GM19455 (cell line): ENCODE measurements around the gene DDIT4L.
"Not testable (repeated sequence)": the region's sequence is repeated elsewhere in the genome, so short reads cannot be mapped to it uniquely, and the experiment has no call there.

ENCODE experiments used
- ATAC-seq: cut with Tn5 transposase; IDR thresholded peaks from one replicate; pipeline ENCODE4 v1.9.1; 2021; ENCODE audit not compliant: unreplicated experiment

The DDIT4L gene

GRCh38 chr4:100166297-100167039, 23.8 kb downstream of the DDIT4L start:
- no peak for ATAC-seq

DNA sequence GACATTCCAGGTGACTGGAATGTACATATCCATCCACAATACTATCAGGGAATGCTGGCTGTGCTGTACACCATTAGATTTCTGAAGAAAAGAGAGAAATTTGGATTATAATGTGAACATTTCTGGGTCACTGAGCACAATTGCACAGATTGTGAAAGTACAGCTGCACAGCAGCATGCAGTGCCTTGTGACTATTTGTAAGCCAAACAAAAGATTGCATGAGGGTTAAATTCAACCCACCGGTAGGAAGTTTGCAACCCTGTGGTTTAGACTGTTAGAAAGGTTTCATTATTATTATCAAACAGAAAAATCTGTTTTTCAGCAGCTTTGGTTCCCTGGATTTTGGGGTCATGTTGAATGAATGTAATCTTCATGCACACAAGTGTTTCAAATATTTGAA, 24.5 kb downstream of the DDIT4L start:
- no peak for ATAC-seq

DNA sequence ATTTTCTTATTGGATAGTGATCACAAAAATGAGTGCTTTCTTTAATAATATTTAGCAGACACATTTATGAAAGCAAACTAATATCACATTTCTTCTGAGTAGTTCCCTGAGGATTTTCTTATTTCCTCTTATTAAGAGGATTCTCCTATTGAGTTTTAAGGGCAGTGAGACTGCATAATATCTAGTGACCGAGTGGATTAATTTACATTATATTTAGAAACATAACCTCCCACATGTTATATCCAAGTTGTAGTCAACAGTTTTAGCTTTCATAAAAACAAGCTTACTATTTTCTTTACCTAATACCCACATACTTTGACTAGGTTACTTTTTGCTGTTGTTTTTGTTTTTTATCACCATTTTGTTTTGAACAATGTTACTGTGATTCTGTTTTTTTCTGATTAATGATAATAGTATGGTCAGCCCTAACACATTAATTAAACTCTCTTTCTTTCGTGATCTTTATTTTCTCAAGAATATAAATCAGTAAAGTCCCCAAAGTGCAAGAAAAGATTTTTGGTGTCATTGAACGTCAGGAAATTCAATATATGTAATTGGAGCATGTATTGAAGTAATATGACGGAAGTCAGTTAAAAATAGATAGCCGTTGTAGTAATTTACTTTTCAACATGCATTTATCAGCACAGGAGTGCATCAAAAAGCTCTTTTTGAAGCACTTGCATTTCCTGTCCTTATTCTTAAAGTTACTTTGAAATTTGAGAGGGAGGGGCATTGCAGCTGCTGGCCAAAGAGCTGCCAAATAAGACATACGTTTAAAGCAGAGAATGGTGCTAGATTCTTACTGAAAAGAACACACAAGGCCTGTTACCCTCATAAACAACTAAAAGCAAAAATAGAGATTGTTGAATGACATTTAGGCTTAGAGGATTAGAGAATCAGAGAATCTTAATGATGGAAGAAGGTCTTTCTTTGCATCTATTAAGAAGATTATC, 25.2 kb downstream of the DDIT4L start:
- no peak for ATAC-seq

DNA sequence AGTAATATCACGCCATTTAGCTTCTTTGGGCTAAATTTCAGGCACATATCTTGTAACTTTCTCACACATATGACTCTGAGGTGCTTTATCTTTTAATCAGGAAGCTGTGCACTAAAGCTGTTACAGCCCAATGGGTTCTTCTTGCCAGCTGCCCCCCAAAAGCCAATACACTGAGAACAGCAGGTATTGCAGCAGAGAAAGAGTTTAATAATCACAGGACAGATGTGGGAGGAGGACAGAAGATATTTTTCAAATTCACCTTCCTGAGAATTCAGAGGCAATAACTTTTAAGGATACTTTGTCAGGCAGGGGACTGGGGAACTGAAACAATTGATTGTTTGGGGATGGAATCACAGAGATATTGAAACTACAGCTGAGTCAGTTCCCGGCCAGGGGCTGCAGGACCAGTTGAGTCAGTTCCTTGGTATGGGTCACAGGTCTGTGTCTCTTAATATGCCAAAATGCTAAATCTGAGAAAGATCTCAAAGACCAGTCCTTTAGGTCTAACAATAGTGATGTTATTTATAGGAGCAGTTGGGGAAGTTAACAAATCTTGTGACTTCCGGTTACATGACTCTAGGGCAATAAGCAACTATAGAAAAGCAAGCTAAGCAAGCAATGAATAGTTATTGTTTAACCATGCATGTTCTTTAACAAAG, 28.1 kb downstream of the DDIT4L start:
- peak; percentile 60 for ATAC-seq

DNA sequence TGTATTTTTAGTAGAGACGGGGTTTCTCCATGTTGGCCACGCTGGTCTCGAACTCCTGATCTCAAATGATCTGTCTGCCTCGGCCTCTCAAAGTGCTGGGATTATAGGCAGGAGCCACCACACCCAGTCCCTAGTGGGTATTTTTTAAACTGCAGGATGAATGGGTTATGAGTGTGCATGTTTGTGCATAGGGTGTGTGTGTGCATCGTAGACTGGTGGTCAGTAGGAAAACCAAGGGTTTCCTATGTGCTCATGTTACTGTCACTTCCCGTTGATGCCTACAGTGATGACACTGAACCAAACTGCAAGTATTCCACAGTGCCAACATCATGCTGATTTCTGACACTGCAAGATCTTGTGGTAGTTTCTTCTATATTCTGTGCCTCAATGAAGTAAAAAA, 41.1 kb downstream of the DDIT4L start:
- no peak for ATAC-seq

- no peak for ATAC-seq
Measured at GRCh38 chr4:100147684-100148083, 42.6 kb downstream of the DDIT4L start.

- ATAC-seq: no peak
Measured at GRCh38 chr4:100147198-100147597, 43.1 kb downstream of the DDIT4L start.

GRCh38 chr4:100146756-100147155, 43.5 kb downstream of the DDIT4L start:
- ATAC-seq: no peak

DNA sequence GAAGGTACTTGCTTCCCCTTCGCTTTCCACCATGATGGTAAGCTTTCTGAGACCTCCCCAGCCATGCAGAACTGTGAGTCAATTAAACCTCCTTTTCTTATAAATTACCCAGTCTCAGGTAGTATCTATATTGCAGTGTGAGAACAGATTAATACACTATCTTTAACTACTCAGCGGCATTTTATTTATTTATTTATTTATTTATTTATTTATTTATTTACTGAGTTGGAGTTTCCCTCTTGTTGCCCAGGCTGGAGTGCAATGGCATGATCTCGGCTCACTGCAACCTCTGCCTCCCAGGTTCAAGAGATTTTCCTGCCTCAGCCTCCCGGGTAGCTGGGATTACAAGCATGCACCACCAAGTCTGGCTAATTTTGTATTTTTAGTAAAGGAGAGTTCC, 52.9 kb downstream of the DDIT4L start:
- not testable (repeated sequence) for ATAC-seq
